Suppressor macrophage treated with lipopolysaccharide for 1 hour (primary cell): ENCODE measurements around the gene HOXB13.

Source experiments
- DNase-seq, 3 donors: peaks; one replicate each; pipeline ENCODE4 v3.0.0-alpha.2; 2020 to 2022

Gene HOXB13

GRCh38 chr17:48728232-48729231, at the start of gene HOXB13:
TSS of gene HOXB13 (minus strand) at chr17:48728750. CDS start at chr17:48728593, 157 bp downstream.
- peak in 1 of 3 donors; percentile 53 for DNase-seq

GRCh38 chr17:48776602-48777001, 48.1 kb upstream of the HOXB13 start:
- no peak for DNase-seq

- no peak for DNase-seq
Measured at GRCh38 chr17:48773245-48773644, 44.7 kb upstream of the HOXB13 start.

GRCh38 chr17:48770954-48771353, 42.4 kb upstream of the HOXB13 start:
- DNase-seq, result no peak

GRCh38 chr17:48769009-48769675, 40.6 kb upstream of the HOXB13 start:
- DNase-seq, result peak; percentile 43 to 64 (median 64)

GRCh38 chr17:48767263-48767774, 38.8 kb upstream of the HOXB13 start:
- no peak for DNase-seq

GRCh38 chr17:48761114-48761513, 32.6 kb upstream of the HOXB13 start:
- DNase-seq, result no peak

- DNase-seq, result no peak
Measured at GRCh38 chr17:48760411-48760810, 31.9 kb upstream of the HOXB13 start.

GRCh38 chr17:48759288-48759687, 30.7 kb upstream of the HOXB13 start:
- DNase-seq, result no peak

- no peak for DNase-seq
Measured at GRCh38 chr17:48757524-48757961, 29.0 kb upstream of the HOXB13 start.

- DNase-seq, result peak; percentile 58 to 65 (median 62)
Measured at GRCh38 chr17:48756830-48757251, 28.3 kb upstream of the HOXB13 start.

GRCh38 chr17:48755356-48755755, 26.8 kb upstream of the HOXB13 start:
- DNase-seq, result peak; percentile 76 to 86 (median 86)

- DNase-seq, result no peak
Measured at GRCh38 chr17:48754500-48755261, 26.1 kb upstream of the HOXB13 start.

- peak; percentile 71 to 82 (median 75) for DNase-seq
Measured at GRCh38 chr17:48753794-48754499, 25.4 kb upstream of the HOXB13 start.

GRCh38 chr17:48752399-48753288, 24.1 kb upstream of the HOXB13 start:
- no peak for DNase-seq

- no peak for DNase-seq
Measured at GRCh38 chr17:48751733-48752398, 23.3 kb upstream of the HOXB13 start.

GRCh38 chr17:48751172-48751571, 22.6 kb upstream of the HOXB13 start:
- DNase-seq, result no peak

- DNase-seq, result no peak
Measured at GRCh38 chr17:48749621-48750553, 21.3 kb upstream of the HOXB13 start.
